Thoracic aorta (tissue), 2 donors: ENCODE data around the gene CDKAL1. TPM values are rescaled to one million over a fixed set of nuclear protein-coding genes. Genes with fewer than 3 reads are reported as not detected.
A peak's percentile ranks its signal among the peaks of the same experiment; 100 is the strongest.

Experiments used
- ATAC-seq: fragments of 150-250 bp; one replicate; pipeline ENCODE4 v1.8.0; 2017; ENCODE audit warnings: low read depth; ENCODE audit not compliant: insufficient number of reproducible peaks, low FRiP score
- DNase-seq: peaks from one replicate; pipeline ENCODE4 v3.0.0-alpha.2; 2020; ENCODE audit warnings: low spot score
- H3K27ac ChIP-seq, 2 donors: fragments of 200-600 bp; sonication (generic); 1 replicate in 1 of 2; 2 replicates in 1 of 2; pipeline ENCODE4 v1.5.1; 2016; ENCODE audit warnings: mild to moderate bottlenecking in 2 of 2, moderate library complexity in 2 of 2
- H3K27me3 ChIP-seq: fragments of 200-600 bp; sonication (generic); replicated peaks from 2 replicates; pipeline ENCODE4 v1.6.0; 2016; ENCODE audit warnings: mild to moderate bottlenecking; ENCODE audit not compliant: insufficient read depth
- H3K36me3 ChIP-seq: fragments of 200-600 bp; sonication (generic); one replicate; pipeline ENCODE4 v1.5.1; 2016
- H3K4me1 ChIP-seq, 2 donors: fragments of 200-600 bp; sonication (generic); 1 replicate in 1 of 2; 2 replicates in 1 of 2; pipeline versions ENCODE4 v1.5.1 to v1.6.0; 2016; ENCODE audit warnings: low read depth in 2 of 2, mild to moderate bottlenecking in 1 of 2; ENCODE audit not compliant: control insufficient read depth in 1 of 2
- H3K4me3 ChIP-seq: fragments of 200-600 bp; sonication (generic); 2 replicates; pipeline ENCODE4 v1.5.1; 2016; ENCODE audit warnings: mild to moderate bottlenecking
- H3K9me3 ChIP-seq: fragments of 200-600 bp; sonication (generic); 2 replicates; pipeline ENCODE4 v1.5.1; 2016
- total RNA-seq, 2 donors: library from RNA; depleted of rRNA; stranded (reverse); fragments of >200 nt; gene quantifications; one replicate each; pipeline versions ENCODE4 v1.1.0 to v1.2.3, GENCODE V29; 2016
- TF ChIP-seq, protein P1 (sequence below): fragments of 200-600 bp; sonication (generic); IDR thresholded peaks from one replicate; pipeline ENCODE4 v1.5.1; 2019; ENCODE audit warnings: antibody characterized with exemption

The CDKAL1 gene
- total RNA-seq, 2 donors from 2014 or later = 8.5 to 14.6 TPM

GRCh38 chr6:20808924-20809323 is 274.7 kb downstream of the CDKAL1 start:
- TF ChIP-seq, protein P1, sequence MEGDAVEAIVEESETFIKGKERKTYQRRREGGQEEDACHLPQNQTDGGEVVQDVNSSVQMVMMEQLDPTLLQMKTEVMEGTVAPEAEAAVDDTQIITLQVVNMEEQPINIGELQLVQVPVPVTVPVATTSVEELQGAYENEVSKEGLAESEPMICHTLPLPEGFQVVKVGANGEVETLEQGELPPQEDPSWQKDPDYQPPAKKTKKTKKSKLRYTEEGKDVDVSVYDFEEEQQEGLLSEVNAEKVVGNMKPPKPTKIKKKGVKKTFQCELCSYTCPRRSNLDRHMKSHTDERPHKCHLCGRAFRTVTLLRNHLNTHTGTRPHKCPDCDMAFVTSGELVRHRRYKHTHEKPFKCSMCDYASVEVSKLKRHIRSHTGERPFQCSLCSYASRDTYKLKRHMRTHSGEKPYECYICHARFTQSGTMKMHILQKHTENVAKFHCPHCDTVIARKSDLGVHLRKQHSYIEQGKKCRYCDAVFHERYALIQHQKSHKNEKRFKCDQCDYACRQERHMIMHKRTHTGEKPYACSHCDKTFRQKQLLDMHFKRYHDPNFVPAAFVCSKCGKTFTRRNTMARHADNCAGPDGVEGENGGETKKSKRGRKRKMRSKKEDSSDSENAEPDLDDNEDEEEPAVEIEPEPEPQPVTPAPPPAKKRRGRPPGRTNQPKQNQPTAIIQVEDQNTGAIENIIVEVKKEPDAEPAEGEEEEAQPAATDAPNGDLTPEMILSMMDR = no peak
- Histone ChIP-seq H3K4me1 (peaks cover 11 to 45% of the 10 kb centered on the region in 2 donors), H3K4me3 (no peak overlapping the region), H3K27me3 (no peaks in the 10 kb centered on the region), H3K36me3 (no peaks in the 10 kb centered on the region), H3K27ac (peak overlapping the region in 1 of 2 donors; percentile 10), H3K9me3 (no peaks in the 10 kb centered on the region)
- DNase-seq = no peak
- no peak for ATAC-seq

GRCh38 chr6:20810727-20811108 is 276.5 kb downstream of the CDKAL1 start:
- H3K4me3 ChIP-seq = no peak overlapping the region
- TF ChIP-seq, protein P1 = no peak
- no peaks in the 10 kb centered on the region for H3K9me3 ChIP-seq
- H3K27ac ChIP-seq = peak overlapping the region; percentile 2 to 20
- H3K4me1 ChIP-seq = peaks cover 11 to 33% of the 10 kb centered on the region in 2 donors
- H3K36me3 ChIP-seq = no peaks in the 10 kb centered on the region
- no peak for ATAC-seq
- H3K27me3 ChIP-seq = no peaks in the 10 kb centered on the region
- DNase-seq = no peak

DNA sequence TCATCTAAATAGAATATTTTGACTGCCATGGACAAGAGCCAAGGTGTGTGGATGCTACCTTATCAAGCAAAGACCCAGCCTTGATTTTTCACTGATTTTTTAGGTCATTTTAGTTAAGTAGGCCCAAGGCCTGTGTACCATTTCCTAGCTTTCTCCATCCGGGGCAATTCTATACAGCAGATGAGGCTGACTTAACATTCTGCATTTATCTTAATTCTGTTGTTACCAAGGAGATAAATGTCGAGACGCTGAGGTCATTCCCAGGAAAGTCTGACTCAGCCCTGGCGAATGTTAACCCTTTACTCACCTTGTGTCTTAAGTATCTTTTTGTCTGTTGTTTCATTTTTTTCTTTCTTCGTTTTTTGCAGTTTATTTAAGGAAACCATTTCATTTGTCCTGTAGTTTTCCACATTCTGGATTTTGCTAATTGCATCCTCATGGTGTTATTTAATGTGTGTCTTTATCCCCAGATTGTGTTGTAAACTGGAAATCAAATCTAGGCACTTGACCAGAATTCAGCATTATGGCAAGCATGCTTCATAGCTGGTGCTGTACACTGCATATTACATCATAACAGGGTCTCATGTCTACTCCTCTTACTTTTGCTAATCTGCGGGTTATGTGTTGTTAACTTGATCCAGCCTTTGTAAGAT is 277.0 kb downstream of the CDKAL1 start:
- no peak overlapping the region for H3K4me3 ChIP-seq
- no peaks in the 10 kb centered on the region for H3K27me3 ChIP-seq
- no peaks in the 10 kb centered on the region for H3K36me3 ChIP-seq
- peaks cover 11 to 33% of the 10 kb centered on the region in 2 donors for H3K4me1 ChIP-seq
- DNase-seq = no peak
- ATAC-seq = no peak
- peak overlapping the region; percentile 2 to 20 for H3K27ac ChIP-seq
- TF ChIP-seq, protein P1 = no peak
- no peaks in the 10 kb centered on the region for H3K9me3 ChIP-seq

DNA sequence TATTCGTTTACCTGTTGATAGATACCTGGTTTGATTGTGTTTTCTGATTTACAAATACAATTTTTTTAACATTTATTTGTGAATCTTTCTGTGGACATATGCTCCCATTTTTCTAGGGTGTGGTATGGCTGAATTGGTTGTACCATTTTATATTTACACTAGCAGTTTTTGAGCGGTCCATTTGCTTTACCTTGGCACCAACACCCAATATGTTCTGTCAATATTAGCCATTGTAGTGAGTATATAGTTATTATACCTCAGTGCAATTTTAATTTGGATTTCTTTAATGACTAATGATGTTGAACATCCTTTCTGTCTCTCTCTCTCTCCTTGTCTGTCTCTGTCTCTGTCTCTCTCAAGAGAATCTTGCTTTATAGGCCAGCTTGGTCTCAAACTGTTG is 278.5 kb downstream of the CDKAL1 start:
- no peak for ATAC-seq
- no peaks in the 10 kb centered on the region for H3K36me3 ChIP-seq
- peaks cover 11 to 33% of the 10 kb centered on the region in 2 donors for H3K4me1 ChIP-seq
- H3K27ac ChIP-seq = no peak overlapping the region
- H3K27me3 ChIP-seq = no peaks in the 10 kb centered on the region
- H3K9me3 ChIP-seq = no peaks in the 10 kb centered on the region
- H3K4me3 ChIP-seq = no peak overlapping the region
- TF ChIP-seq, protein P1 = no peak
- no peak for DNase-seq

DNA sequence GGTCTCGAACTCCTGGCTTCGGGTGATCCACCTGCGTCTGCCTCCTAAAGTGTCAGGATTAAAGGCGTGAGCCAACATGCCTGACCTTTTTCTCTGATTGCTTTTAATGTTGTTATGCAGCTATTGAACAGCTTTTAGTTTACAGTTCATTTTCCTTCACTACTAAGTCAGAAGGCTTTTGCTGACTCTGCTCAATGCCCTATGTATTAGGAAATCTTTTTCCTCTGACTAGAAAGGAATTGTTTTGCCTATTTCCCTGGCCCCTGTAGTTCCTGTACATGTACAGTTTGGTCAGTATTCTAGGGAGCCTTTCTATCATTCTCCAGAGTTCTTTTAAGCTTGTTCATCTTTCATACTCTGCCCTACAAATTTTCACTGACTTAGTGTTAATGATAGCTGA is 280.2 kb downstream of the CDKAL1 start:
- TF ChIP-seq, protein P1 = no peak
- no peaks in the 10 kb centered on the region for H3K9me3 ChIP-seq
- no peak overlapping the region for H3K4me3 ChIP-seq
- DNase-seq = no peak
- no peaks in the 10 kb centered on the region for H3K36me3 ChIP-seq
- H3K27ac ChIP-seq = no peak overlapping the region
- no peaks in the 10 kb centered on the region for H3K27me3 ChIP-seq
- H3K4me1 ChIP-seq = peaks cover 4 to 20% of the 10 kb centered on the region in 2 donors
- ATAC-seq = no peak
